Measurements from ENCODE around the gene AAK1.
"Not testable (repeated sequence)": the region's sequence is repeated elsewhere in the genome, so short reads cannot be mapped to it uniquely, and the experiment has no call there.

The AAK1 gene

DNA sequence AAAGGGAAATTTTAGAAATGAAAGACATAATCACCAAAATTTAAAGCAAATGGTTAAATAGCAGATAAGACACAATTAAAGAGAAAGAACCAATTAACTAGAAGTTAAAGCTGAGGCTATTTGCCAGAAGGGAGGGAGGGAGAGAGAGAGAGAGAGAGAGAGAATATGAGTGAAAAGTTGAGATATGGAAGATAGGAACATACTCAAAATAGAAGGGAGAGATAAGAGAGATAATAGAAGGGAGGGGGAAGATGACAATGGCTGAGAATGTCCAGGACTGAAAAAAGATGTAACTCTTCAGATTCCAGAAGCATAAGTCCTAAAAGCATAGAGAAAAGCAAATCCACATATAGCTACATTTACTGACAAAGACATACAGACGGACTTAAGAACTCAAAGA is 17.1 kb upstream of the AAK1 start:
- ChIA-PET CTCF (interaction anchor here (0.9 to 1.5 kb wide), 4 partner anchors 14 to 64 kb away, joined by 3 to 4 read pairs (median 3); no protein-coding TSS in a partner anchor), POLR2A (no interaction called here)
- TF ChIP-seq, protein P1, sequence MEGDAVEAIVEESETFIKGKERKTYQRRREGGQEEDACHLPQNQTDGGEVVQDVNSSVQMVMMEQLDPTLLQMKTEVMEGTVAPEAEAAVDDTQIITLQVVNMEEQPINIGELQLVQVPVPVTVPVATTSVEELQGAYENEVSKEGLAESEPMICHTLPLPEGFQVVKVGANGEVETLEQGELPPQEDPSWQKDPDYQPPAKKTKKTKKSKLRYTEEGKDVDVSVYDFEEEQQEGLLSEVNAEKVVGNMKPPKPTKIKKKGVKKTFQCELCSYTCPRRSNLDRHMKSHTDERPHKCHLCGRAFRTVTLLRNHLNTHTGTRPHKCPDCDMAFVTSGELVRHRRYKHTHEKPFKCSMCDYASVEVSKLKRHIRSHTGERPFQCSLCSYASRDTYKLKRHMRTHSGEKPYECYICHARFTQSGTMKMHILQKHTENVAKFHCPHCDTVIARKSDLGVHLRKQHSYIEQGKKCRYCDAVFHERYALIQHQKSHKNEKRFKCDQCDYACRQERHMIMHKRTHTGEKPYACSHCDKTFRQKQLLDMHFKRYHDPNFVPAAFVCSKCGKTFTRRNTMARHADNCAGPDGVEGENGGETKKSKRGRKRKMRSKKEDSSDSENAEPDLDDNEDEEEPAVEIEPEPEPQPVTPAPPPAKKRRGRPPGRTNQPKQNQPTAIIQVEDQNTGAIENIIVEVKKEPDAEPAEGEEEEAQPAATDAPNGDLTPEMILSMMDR (IDR thresholded peaks at IDR 0.05; ENCODE audit: control extremely low read depth, extremely low read depth, low read depth, missing control alignments) = no peak
- DNase-seq (ENCODE audit: extremely low spot score) = no peak

DNA sequence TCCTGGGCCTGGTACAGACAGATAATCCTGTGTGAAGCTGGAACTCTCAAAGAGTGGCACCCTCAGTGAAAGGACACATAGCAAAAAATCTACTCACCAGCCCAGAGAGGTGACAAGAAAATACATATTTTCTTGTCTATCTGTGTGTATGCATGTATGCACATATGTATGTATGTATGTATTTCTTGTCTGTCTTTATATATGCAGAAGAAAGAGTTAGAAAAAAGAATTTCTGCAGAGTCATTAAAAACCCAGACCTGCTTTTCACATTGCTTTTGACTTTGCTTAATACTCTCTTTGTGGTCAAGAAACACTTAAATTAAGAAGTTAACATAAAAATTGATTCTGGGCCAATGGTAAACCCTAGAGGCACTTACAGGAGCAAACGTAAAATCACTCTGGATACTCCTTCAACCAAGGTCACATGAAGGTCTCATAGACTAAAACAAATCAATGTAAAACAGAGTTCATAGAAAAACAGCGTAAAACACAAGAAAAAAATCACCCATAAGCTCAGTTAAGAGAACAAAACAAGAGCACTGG is 16.5 kb upstream of the AAK1 start:
- TF ChIP-seq, protein P1 (IDR thresholded peaks at IDR 0.05; ENCODE audit: control extremely low read depth, extremely low read depth, low read depth, missing control alignments) = no peak
- DNase-seq (ENCODE audit: extremely low spot score) = no peak
- CTCF ChIA-PET = interaction anchor here (0.9 to 1.7 kb wide), 7 partner anchors 13 to 99 kb away, joined by 3 to 5 read pairs (median 3); no protein-coding TSS in a partner anchor
- POLR2A ChIA-PET = no interaction called here

DNA sequence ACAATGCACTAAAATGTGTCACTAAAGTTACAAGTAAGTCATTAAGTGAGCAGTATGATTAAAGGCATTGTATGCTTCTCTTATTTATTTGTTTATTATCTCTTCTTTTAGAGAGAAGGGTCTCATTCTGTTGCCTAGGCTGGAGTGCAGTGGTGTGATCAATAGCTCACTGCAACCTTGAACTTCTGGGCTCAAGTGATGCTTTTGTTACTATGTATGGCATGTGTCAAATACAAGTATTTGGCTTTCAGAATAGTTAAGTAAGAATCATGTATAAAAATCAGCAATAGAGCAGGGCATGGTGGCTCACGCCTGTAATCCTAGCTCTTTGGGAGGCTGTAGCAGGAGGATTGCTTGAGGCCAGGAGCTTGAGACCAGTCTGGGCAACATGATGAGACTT is 15.8 kb upstream of the AAK1 start:
- CTCF ChIA-PET = interaction anchor here (0.9 to 2.4 kb wide), 7 partner anchors 12 to 98 kb away, joined by 3 to 6 read pairs (median 3); no protein-coding TSS in a partner anchor
- TF ChIP-seq, protein P1 (IDR thresholded peaks at IDR 0.05; ENCODE audit: control extremely low read depth, extremely low read depth, low read depth, missing control alignments) = no peak
- POLR2A ChIA-PET = no interaction called here

DNA sequence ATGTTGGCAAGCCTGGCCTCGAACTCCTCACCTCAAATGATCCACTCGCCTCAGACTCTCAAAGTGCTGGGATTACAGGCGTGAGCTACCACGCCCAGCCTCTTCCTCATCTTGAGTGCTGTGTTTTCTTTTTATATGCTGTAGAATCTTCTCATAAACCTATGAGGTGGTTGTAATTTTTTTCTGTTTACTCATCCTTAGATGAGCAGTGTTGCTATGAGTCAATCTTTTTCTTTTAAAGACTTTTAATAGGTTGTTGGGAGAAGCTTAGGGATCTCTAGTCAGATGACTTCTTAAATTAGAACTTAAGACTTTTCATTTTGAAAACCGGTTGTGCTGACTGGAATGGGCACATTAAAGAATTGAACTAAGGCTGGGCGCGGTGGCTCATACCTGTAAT is 8.7 kb upstream of the AAK1 start:
- TF ChIP-seq, protein P1 (IDR thresholded peaks at IDR 0.05; ENCODE audit: control extremely low read depth, extremely low read depth, low read depth, missing control alignments) = no peak
- ChIA-PET CTCF (interaction anchor here (1.0 to 2.4 kb wide), 3 partner anchors 13 to 87 kb away, joined by 3 to 8 read pairs (median 4); no protein-coding TSS in a partner anchor), POLR2A (interaction anchor here (0.6 kb wide), 1 partner anchor 9 kb away, joined by 4 read pairs; the partner anchor contains the start of gene AAK1)
- DNase-seq (ENCODE audit: extremely low spot score) = no peak

More for the DNA sequence above, 15.8 kb upstream of the AAK1 start:
- DNase-seq (ENCODE audit: extremely low spot score) = no peak

DNA sequence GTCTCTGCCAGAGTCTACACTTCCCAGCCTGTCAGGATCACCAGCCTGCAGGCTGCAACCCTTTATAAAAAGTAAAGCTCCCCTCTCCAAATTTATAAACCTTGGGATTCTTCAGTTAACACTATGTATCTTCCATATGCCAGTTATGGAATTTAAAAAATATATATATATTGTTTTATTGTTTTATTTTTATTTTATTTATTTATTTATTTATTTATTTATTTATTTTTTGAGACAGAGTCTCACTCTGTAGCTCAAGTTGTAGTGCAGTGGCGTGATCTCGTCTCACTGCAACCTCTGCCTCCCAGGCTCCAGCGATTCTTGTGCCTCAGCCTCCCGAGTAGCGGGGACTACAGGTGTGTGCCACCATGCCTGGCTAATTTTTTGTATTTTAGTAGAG is 3.7 kb upstream of the AAK1 start:
- POLR2A ChIA-PET; DNase-seq (ENCODE audit: extremely low spot score): not testable (repeated sequence)
- CTCF ChIA-PET = interaction anchor here (0.7 to 1.7 kb wide), 7 partner anchors 10 to 81 kb away, joined by 3 to 6 read pairs (median 3); no protein-coding TSS in a partner anchor

DNA sequence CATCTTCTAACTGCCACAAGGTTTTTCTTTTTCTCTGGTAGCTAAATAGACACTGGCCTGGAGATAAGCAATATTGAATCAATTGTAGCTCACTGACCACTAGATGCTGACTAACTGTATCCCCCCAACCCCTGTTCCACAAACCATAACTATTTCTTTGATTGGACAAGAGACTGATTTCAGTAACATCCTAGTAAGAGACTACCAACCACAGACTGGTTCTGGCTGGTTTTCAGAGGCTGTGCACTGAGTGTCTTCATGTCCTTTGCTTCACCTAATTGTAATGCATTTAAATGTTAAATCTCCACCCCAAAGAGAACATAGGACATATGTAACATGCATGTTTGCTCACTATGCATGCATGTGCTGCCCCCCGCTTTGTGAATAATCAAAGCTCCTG is 3.2 kb upstream of the AAK1 start:
- ChIA-PET POLR2A (no interaction called here), CTCF (interaction anchor here (1.0 to 1.7 kb wide), 6 partner anchors 10 to 81 kb away, joined by 3 to 6 read pairs (median 4); no protein-coding TSS in a partner anchor)
- DNase-seq (ENCODE audit: extremely low spot score) = no peak
- TF ChIP-seq, protein P1 (IDR thresholded peaks at IDR 0.05; ENCODE audit: control extremely low read depth, extremely low read depth, low read depth, missing control alignments) = no peak

DNA sequence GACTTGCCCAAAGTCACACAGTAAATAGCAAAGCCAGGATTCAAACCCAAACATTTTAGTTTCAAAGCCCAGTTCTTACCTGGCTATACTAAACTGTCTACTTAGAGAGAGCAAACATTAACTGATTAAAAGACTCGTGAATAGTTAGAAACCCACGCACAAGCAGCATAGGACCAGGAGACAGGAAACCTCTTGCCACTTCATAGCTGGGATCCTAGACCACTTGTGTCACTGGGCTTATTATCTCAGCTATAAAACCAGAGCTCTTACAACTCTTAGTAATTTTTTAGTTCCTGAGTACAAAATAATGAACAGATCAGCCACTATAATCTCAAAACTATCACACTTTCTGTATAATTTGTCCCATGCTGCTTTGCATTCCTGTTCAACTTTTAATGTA is 2.4 kb upstream of the AAK1 start:
- CTCF ChIA-PET = interaction anchor here (1.0 to 2.8 kb wide), 7 partner anchors 12 to 81 kb away, joined by 3 to 14 read pairs (median 4); no protein-coding TSS in a partner anchor
- DNase-seq (ENCODE audit: extremely low spot score) = no peak
- POLR2A ChIA-PET = interaction anchor here (0.5 kb wide), 1 partner anchor 112 kb away, joined by 3 read pairs; no protein-coding TSS in a partner anchor
- TF ChIP-seq, protein P1 (IDR thresholded peaks at IDR 0.05; ENCODE audit: control extremely low read depth, extremely low read depth, low read depth, missing control alignments) = no peak
